Retinal pigment epithelial cell (primary cell): ENCODE measurements around the gene ATP1B1.
"Not testable (repeated sequence)": the region's sequence is repeated elsewhere in the genome, so short reads cannot be mapped to it uniquely, and the experiment has no call there.

Source experiments
- DNase-seq: peaks from one replicate; pipeline ENCODE4 v3.0.0-alpha.2; 2010; ENCODE audit warnings: low read depth
- H3K4me3 ChIP-seq: 2 replicates; pipeline ENCODE4 v1.5.1; 2011; ENCODE audit warnings: mild to moderate bottlenecking, low read length, control low read depth, moderate library complexity
- TF ChIP-seq, protein P1 (sequence below): conservative IDR thresholded peaks from 2 replicates; pipeline ENCODE4 v1.5.1; 2011; ENCODE audit warnings: low read depth, low read length, control low read depth, inconsistent platforms

ATP1B1 gene

DNA sequence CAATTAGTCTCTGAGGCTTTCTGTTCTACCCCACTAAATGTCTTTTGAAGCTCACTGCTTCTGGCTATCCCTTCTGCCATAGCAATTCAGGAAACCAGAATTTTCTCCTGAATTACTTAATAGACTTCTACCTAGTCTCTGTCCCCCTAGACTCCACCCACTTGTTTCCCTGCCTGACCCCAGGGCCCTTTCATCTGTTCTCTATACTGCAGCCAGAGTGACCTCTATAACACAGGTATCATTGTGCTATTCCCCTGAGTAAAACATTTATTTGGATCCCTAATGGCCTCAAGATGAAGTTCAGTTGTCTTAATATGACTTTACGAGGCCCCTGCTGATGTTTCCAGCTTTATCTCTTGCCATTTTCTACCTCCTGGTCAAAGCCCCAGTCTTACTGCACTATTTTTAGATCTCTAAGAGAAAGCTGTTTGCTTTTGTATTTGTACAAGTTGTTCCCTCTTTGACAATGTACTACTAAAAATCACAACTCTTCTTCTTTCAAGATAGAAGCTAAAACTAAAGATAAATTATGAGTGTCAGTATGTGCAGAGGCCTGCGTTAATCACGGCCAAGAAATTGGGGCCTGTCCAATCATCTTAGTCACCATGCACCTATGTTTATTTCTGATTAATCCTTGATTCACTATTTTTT is 54.5 kb downstream of the ATP1B1 start:
- no peak for DNase-seq
- TF ChIP-seq, protein P1, sequence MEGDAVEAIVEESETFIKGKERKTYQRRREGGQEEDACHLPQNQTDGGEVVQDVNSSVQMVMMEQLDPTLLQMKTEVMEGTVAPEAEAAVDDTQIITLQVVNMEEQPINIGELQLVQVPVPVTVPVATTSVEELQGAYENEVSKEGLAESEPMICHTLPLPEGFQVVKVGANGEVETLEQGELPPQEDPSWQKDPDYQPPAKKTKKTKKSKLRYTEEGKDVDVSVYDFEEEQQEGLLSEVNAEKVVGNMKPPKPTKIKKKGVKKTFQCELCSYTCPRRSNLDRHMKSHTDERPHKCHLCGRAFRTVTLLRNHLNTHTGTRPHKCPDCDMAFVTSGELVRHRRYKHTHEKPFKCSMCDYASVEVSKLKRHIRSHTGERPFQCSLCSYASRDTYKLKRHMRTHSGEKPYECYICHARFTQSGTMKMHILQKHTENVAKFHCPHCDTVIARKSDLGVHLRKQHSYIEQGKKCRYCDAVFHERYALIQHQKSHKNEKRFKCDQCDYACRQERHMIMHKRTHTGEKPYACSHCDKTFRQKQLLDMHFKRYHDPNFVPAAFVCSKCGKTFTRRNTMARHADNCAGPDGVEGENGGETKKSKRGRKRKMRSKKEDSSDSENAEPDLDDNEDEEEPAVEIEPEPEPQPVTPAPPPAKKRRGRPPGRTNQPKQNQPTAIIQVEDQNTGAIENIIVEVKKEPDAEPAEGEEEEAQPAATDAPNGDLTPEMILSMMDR, result no peak

DNA sequence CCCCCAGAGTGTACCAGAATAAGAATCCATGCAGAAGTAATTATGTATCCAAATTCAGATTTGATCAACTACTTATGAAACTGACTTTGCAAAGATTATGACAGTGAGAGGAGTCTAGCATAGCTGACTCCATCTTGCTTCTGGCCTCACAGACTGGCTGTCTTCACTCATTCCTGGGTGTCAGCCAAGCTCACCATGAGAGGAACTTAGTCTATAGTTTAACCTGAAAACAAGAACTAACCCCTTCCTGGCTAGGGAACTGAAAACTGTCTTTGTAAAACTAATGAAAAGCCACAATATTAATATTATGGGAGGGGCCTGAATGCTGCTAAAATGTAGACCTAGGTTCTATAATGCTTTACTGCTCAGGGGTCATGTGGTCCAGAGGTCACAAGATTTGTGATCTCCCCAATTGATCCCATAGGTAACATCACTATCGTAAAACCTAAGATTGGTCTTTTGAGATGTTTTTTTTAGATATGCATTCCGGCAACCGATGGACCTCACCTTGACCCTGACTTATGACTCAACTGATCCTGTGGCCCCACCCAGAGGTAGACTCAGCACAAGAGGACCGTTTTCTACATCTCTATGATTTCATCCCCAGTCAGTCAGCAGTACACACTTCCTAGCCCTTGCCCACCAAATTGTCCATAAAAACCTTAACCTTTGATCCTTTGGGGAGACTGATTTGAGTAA is 55.2 kb downstream of the ATP1B1 start:
- H3K4me3 ChIP-seq, result no peak overlapping the region
- TF ChIP-seq, protein P1, result no peak
- DNase-seq, result no peak

More for the DNA sequence above, 54.5 kb downstream of the ATP1B1 start:
- no peak overlapping the region for H3K4me3 ChIP-seq

DNA sequence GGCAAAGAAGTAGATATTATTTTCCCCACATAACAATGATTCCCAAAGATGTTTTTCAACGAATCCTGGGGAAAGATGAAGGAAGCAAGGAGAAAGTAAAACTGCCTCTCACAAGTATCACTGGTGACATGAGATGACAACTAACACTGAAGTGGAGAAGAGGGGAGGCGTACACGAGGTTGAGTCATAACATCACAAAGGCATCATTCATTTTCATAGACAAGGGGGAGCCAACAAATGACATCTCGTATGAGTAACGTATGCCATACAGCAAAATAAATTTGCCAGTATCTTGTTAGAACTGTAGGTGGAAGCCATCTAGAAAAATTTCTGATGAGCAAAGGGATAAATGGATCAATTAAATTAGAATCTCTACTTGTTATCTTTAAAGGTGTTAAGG is 56.6 kb downstream of the ATP1B1 start:
- no peak for DNase-seq
- TF ChIP-seq, protein P1, result no peak

DNA sequence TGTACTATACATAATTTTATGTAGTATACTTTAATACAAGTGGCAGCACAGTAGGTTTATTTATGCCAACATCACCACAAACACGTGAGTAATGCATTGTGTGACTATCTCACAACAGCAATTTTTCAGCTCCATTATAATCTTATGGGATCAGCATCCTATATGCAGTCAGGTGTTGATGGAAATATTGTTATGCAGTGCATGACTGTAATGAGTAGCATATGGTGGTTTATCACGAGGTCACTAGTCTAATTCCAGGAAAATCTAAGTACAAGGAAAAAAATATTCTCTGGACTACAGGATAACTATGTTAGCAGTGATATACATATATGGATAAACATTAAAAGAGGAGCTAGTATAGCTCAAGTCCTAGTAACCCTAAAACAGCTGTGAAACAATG is 69.0 kb downstream of the ATP1B1 start:
- TF ChIP-seq, protein P1, result no peak
- H3K4me3 ChIP-seq, result no peak overlapping the region
- no peak for DNase-seq

More for the DNA sequence above, 56.6 kb downstream of the ATP1B1 start:
- no peak overlapping the region for H3K4me3 ChIP-seq

DNA sequence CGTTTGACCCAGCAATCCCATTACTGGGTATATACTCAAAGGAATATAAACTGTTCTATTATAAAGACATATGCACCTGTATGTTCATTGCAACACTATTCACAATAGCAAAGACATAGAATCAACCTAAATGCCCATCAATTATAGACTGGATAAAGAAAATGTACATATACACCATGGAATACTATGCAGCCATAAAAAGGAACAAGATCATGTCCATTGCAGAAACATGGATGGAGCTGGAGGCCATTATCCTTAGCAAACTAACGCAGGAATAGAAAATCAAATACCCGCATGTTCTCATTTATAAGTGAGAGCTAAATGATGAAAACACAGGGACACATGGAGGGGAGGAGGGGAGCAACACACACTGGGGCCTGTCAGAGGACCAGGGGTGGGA is 72.9 kb downstream of the ATP1B1 start:
- H3K4me3 ChIP-seq, DNase-seq: not testable (repeated sequence)

DNA sequence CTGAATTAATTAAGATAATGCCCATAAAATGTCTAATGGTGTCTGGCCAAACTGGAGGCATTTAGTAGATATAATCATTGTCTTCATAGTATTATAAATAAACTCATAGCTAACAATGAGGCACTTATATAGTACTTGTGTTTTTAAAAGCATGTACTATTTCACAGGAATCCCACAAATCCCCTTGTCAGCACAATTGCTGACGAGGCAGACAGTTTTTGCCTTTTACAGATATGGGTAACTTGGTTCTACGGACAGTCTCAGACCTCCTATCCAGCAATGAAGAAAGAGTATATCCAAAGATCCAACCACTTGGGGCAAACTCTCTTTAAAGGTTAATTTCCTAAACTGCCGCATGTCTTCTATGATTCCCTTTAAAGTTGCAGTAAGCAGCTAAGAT is 73.7 kb downstream of the ATP1B1 start:
- TF ChIP-seq, protein P1, result no peak
- no peak for DNase-seq
- no peak overlapping the region for H3K4me3 ChIP-seq
